C1 segment of cervical spinal cord (tissue), 14 donors: Measurements from ENCODE around the gene DDC.
"Not testable (repeated sequence)": the region's sequence is repeated elsewhere in the genome, so short reads cannot be mapped to it uniquely, and the experiment has no call there.

ENCODE experiments used
- DNase-seq, 14 donors: peaks; one replicate each; lab custom pipeline; 2025; lab: John Stamatoyannopoulos, UW

The DDC gene

GRCh38 chr7:50528266-50529092, 36.7 kb downstream of the DDC start:
- no peak for DNase-seq

GRCh38 chr7:50519350-50519749, 45.9 kb downstream of the DDC start:
- DNase-seq = not testable (repeated sequence)

- no peak for DNase-seq
Observed at GRCh38 chr7:50513166-50513871, 51.9 kb downstream of the DDC start.

- no peak for DNase-seq
Observed at GRCh38 chr7:50512384-50512783, 52.8 kb downstream of the DDC start.

GRCh38 chr7:50509459-50509858, 55.7 kb downstream of the DDC start:
- no peak for DNase-seq

- no peak for DNase-seq
Observed at GRCh38 chr7:50508471-50508943, 56.7 kb downstream of the DDC start.

GRCh38 chr7:50507898-50508470, 57.2 kb downstream of the DDC start:
- DNase-seq = no peak

GRCh38 chr7:50505553-50506210, 59.5 kb downstream of the DDC start:
- no peak for DNase-seq

GRCh38 chr7:50504646-50505546, 60.3 kb downstream of the DDC start:
- no peak for DNase-seq

GRCh38 chr7:50502947-50503346, 62.3 kb downstream of the DDC start:
- no peak for DNase-seq

- DNase-seq = no peak
Observed at GRCh38 chr7:50502001-50502684, 63.1 kb downstream of the DDC start.

- no peak for DNase-seq
Observed at GRCh38 chr7:50499092-50499491, 66.1 kb downstream of the DDC start.

- no peak for DNase-seq
Observed at GRCh38 chr7:50497968-50498367, 67.2 kb downstream of the DDC start.

- no peak for DNase-seq
Observed at GRCh38 chr7:50497068-50497642, 68.0 kb downstream of the DDC start.

- no peak for DNase-seq
Observed at GRCh38 chr7:50496569-50496968, 68.6 kb downstream of the DDC start.

- DNase-seq = no peak
Observed at GRCh38 chr7:50495746-50496145, 69.5 kb downstream of the DDC start.

- no peak for DNase-seq
Observed at GRCh38 chr7:50492770-50493519, 72.3 kb downstream of the DDC start.

- no peak for DNase-seq
Observed at GRCh38 chr7:50491943-50492342, 73.3 kb downstream of the DDC start.

GRCh38 chr7:50491209-50491608, 74.0 kb downstream of the DDC start:
- no peak for DNase-seq
